Ishikawa (cell line): Measurements from ENCODE around the gene PRKD2.
A peak's percentile ranks its signal among the peaks of the same experiment; 100 is the strongest.

Experiments
- CEBPB ChIP-seq: IDR thresholded peaks from 2 replicates; pipeline ENCODE4 v1.6.1; 2012
- CREB1 ChIP-seq: IDR thresholded peaks from 2 replicates; pipeline ENCODE4 v1.6.1; 2012; ENCODE audit warnings: low read depth
- EGR1 ChIP-seq: IDR thresholded peaks from 2 replicates; pipeline ENCODE4 v1.6.1; 2012
- EP300 ChIP-seq: IDR thresholded peaks from 2 replicates; pipeline ENCODE4 v1.6.1; 2012; ENCODE audit warnings: borderline replicate concordance
- FOXM1 ChIP-seq: IDR thresholded peaks from 2 replicates; pipeline ENCODE4 v1.6.1; 2012; ENCODE audit warnings: low read depth, borderline replicate concordance
- NFIC ChIP-seq: IDR thresholded peaks from 2 replicates; pipeline ENCODE4 v1.6.1; 2012
- RAD21 ChIP-seq: IDR thresholded peaks from 2 replicates; pipeline ENCODE4 v1.6.1; 2012; ENCODE audit warnings: low read depth
- TAF1 ChIP-seq: IDR thresholded peaks from 2 replicates; pipeline ENCODE4 v1.6.1; 2012; ENCODE audit warnings: low read depth, mild to moderate bottlenecking
- TCF12 ChIP-seq: IDR thresholded peaks from 2 replicates; pipeline ENCODE4 v1.6.1; 2012; ENCODE audit warnings: low read depth
- TEAD4 ChIP-seq: IDR thresholded peaks from 2 replicates; pipeline ENCODE4 v1.6.1; 2012
- YY1 ChIP-seq: IDR thresholded peaks from 2 replicates; pipeline ENCODE4 v1.6.1; 2012; ENCODE audit warnings: low read depth
- ZBTB7A ChIP-seq: IDR thresholded peaks from 2 replicates; pipeline ENCODE4 v1.6.1; 2012; ENCODE audit warnings: low read depth
- TF ChIP-seq, protein P1 (sequence below): IDR thresholded peaks from 2 replicates; pipeline ENCODE4 v1.6.1; 2012
- TF ChIP-seq, protein P2 (sequence below): IDR thresholded peaks from 2 replicates; pipeline ENCODE4 v1.6.1; 2012
- TF ChIP-seq, protein P3 (sequence below): IDR thresholded peaks from 2 replicates; pipeline ENCODE4 v1.6.1; 2012; ENCODE audit warnings: low read depth, mild to moderate bottlenecking

The PRKD2 gene

DNA sequence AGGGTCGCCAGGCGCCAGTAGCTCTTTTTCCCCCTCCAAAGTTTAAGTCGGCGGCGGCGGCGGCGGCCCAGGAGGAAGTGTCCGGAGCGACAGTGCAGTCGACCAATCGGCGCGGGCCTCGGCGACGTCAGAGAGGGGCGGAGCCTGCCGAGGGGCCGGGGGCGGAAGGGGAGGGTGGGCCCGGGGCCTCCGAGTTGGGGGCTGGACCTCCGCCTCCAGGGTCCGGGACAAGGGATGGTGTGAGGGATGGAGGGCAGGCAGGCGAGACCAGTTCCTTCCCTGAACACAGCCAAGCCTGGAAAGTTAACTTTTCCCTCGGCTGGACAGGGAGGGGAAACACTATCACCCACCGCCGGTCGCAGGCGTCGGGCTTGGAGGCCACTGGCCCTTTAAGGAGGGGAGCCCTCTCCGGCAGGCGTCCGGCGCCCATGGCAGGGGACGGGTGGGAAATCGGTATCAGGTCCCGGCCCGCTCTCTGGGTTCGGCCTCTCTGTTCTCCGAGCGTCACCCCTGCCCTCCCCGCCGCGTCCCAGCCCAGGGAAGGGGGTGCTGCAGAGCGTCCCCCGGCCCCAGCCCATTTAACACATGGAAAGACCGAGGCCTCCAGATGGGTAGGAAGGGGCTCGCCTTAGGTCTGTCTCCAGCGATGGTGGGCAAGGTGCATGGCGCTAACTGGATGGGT lies at the start of gene PRKD2:
Gene PRKD2, minus strand, starts transcription at position 81 of the 682 bp plus-strand sequence. CDS start 744 bp downstream, outside the sequence.
- TF ChIP-seq, protein P1, sequence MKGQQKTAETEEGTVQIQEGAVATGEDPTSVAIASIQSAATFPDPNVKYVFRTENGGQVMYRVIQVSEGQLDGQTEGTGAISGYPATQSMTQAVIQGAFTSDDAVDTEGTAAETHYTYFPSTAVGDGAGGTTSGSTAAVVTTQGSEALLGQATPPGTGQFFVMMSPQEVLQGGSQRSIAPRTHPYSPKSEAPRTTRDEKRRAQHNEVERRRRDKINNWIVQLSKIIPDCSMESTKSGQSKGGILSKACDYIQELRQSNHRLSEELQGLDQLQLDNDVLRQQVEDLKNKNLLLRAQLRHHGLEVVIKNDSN = no peak
- TF ChIP-seq CEBPB = no peak
- TF ChIP-seq, protein P2, sequence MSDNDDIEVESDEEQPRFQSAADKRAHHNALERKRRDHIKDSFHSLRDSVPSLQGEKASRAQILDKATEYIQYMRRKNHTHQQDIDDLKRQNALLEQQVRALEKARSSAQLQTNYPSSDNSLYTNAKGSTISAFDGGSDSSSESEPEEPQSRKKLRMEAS = peak; percentile 43
- TF ChIP-seq TAF1 = no peak; the same call in 1 of the 2 replicates
- TF ChIP-seq CREB1 = peak; percentile 76
- no peak for TF ChIP-seq FOXM1
- TF ChIP-seq, protein P3, sequence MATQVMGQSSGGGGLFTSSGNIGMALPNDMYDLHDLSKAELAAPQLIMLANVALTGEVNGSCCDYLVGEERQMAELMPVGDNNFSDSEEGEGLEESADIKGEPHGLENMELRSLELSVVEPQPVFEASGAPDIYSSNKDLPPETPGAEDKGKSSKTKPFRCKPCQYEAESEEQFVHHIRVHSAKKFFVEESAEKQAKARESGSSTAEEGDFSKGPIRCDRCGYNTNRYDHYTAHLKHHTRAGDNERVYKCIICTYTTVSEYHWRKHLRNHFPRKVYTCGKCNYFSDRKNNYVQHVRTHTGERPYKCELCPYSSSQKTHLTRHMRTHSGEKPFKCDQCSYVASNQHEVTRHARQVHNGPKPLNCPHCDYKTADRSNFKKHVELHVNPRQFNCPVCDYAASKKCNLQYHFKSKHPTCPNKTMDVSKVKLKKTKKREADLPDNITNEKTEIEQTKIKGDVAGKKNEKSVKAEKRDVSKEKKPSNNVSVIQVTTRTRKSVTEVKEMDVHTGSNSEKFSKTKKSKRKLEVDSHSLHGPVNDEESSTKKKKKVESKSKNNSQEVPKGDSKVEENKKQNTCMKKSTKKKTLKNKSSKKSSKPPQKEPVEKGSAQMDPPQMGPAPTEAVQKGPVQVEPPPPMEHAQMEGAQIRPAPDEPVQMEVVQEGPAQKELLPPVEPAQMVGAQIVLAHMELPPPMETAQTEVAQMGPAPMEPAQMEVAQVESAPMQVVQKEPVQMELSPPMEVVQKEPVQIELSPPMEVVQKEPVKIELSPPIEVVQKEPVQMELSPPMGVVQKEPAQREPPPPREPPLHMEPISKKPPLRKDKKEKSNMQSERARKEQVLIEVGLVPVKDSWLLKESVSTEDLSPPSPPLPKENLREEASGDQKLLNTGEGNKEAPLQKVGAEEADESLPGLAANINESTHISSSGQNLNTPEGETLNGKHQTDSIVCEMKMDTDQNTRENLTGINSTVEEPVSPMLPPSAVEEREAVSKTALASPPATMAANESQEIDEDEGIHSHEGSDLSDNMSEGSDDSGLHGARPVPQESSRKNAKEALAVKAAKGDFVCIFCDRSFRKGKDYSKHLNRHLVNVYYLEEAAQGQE = no peak
- no peak for TF ChIP-seq YY1
- no peak for TF ChIP-seq RAD21
- TF ChIP-seq NFIC = no peak
- TF ChIP-seq EGR1 = no peak
- TF ChIP-seq TEAD4 = no peak
- 0 out of 2 replicates have a peak, but pooled peaks have one; percentile 8 for TF ChIP-seq EP300
- TF ChIP-seq ZBTB7A = peak; percentile 87
- TF ChIP-seq TCF12 = no peak

DNA sequence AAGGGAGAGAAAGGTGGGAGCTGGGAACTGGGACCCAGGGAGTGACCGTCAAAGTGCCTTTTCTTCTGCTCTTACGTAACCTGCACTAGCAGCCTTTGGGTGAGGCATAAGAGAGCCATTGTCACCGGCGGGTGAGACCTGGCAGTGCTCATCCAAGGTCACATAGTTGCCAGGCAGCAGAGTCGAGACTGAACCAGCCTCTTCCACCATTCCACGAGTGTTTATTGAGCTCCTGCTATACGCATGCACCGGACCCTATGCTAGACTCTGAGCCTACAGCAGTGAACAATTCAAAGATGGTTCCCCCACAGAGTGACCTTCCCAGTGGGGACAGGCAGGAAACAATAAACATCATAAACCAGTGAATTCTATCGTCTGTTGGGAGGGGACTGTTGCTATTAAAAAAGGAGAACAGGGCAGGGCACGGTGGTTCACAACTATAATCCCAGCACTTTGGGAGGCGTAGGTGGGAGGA lies 47.9 kb upstream of the PRKD2 start:
- TF ChIP-seq, protein P3 = no peak
- TF ChIP-seq FOXM1 (no peak), YY1 (no peak), TEAD4 (no peak), TAF1 (no peak), ZBTB7A (no peak), EGR1 (no peak), TCF12 (no peak), CEBPB (no peak), CREB1 (no peak), RAD21 (no peak), EP300 (no peak)
- TF ChIP-seq, protein P1 = no peak

DNA sequence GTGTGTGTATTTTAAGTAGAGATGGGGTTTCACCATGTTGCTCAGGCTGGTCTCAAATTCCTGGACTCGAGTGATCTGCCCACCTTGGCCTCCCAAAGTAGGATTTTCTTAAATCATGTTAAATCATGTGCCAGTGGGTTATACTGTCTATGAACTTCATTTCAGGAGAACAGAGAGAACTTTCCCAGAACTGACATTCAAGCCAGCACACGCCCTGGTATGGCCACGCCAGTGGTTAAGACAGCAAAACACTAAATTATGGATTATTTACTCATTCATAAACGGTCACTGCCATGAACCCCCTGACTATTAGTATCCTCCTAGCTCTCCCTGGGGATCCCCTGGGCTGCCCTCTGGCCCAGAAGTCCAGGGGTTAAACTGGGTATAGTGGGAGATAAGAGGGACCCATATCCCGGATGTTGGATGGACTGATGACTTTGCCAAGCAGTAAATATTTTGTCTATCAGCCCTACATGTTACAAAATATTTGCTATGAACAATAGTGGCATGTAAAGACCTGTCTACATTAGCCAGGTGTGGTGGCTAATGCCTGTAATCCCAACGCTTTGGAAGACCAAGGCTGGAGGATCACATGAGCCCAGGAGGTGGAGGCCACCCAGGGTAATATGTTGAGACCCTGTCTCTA lies 45.5 kb upstream of the PRKD2 start:
- TF ChIP-seq FOXM1 = no peak
- TF ChIP-seq, protein P2 = no peak
- TF ChIP-seq TEAD4 = no peak
- no peak for TF ChIP-seq ZBTB7A
- TF ChIP-seq, protein P1 = no peak
- TF ChIP-seq TCF12 = no peak
- TF ChIP-seq, protein P3 = no peak
- no peak for TF ChIP-seq TAF1
- TF ChIP-seq EGR1 = no peak
- TF ChIP-seq CEBPB = no peak
